Measurements from ENCODE around the gene DHRS4L2. TPM values are rescaled to one million over a fixed set of nuclear protein-coding genes. Genes with fewer than 3 reads are reported as not detected.
"Not testable (repeated sequence)": the region's sequence is repeated elsewhere in the genome, so short reads cannot be mapped to it uniquely, and the experiment has no call there.

DHRS4L2 gene
- total RNA-seq, 1 donor from 2014 or later = 8.7 TPM

GRCh38 chr14:24019944-24020343 is 31.2 kb downstream of the DHRS4L2 start:
- not testable (repeated sequence) for DNase-seq

DNA sequence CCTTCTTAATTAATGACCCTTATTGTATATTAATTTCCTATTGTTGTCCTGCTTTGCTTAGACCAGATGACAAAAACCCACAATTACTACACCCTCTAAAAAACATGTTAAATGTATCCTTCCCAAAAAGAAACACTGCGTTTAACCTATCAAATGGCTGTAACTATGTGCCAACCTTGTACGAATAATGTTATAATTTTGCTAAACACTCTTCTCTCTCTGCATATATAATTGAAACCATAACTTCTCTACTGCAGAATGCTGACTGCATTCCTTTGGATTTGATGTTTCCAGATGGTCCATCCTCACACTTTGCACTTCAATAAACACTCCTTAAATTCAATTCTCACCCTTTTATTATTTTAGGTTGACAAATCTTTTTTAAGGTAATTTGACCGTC is 31.8 kb downstream of the DHRS4L2 start:
- peak; percentile 52 for DNase-seq

DNA sequence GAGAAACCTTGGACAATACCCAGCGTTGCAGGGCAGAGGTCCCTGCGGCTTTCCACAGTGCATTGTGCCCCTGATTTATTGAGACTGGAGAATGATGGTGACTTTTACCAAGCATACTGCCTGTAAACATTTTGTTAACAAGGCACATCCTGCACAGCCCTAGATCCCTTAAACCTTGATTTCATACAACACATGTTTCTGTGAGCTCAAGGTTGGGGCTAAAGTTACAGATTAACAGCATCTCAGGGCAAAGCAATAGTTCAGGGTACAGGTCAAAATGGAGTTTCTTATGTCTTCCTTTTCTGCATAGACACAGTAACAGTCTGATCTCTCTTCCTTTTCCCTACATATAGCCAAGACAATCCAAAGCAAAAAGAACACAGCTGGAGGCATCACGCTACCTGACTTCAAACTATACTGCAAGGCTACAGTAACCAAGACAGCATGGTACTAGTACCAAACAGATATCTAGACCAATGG is 36.2 kb downstream of the DHRS4L2 start:
- DNase-seq = not testable (repeated sequence)

- DNase-seq = not testable (repeated sequence)
Measured at GRCh38 chr14:24029687-24030086, 41.0 kb downstream of the DHRS4L2 start.

DNA sequence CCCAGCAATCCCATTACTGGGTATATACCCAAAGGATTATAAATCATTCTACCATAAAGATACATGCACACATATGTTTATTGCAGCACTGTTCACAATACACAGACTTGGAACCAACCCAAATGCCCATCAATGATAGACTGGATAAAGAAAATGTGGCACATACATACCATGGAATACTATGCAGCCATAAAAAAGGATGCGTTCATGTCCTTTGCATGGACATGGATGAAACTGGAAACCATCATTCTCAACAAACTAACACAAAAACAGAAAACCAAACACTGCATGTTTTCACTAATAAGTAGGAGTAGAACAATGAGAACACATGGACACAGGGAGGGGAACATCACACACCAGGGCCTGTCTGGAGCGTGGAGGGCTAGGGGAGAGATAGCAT is 42.6 kb downstream of the DHRS4L2 start:
- DNase-seq = not testable (repeated sequence)

- DNase-seq = no peak
Measured at GRCh38 chr14:24032727-24033418, 44.1 kb downstream of the DHRS4L2 start.

DNA sequence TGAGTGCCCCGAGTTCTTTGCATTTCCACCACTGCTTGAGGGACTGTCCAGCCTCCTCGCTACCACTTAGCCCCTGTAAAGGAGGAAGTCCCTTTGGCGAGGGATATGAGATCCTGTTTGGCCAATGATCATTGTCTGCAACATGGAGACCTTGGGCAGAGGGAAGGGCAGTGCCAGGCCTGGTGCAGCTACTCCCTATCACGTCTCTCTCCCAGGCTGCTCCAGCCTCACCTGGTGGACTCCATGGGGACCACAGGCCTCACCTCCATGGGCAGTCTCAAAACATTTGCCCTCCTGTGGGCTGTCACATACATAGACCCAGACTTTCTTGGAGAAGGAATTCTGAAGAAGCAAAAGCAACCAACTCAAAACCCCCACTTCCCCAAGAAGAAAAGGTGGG is 47.0 kb downstream of the DHRS4L2 start:
- not testable (repeated sequence) for DNase-seq

DNA sequence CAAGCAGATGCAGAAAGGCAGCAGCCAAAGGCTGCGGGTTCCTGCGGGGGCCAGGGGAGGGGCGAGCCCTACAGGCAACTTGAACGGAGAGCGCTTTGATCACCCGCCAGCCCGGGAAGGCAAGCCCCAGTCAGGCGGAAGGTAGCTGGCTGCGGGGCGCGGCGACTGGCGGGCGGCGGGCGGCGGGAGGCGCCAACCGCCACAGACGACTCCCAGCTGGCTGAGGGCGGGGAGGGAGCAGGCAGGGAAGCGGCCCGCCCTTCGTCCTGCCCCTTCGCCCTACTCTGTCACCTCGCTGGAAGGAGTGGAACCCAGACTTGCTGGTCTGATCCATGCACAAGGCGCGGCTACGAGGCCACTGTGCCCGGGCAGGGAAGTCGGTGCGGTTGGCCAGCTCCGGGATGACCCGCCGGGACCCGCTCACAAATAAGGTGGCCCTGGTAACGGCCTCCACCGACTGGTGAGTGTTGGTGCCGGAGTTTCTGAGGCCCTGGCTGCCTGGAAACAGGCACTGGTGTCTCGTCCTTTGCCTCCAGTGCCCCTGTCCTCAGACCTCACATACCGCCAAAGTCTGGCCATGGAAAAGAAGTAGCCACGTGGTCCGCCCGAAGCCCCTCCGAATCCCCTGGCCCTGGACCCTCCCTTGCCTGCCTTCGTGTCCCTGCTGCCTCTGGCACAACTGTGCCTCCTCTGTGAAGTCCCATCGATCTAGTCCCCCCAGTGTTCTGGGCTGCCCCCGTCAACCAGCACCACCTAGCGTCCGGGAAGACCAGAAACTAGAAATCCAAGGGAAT is 47.6 kb downstream of the DHRS4L2 start:
- DNase-seq = peak; percentile 70

- DNase-seq = not testable (repeated sequence)
Measured at GRCh38 chr14:24036963-24037657, 48.4 kb downstream of the DHRS4L2 start.

DNA sequence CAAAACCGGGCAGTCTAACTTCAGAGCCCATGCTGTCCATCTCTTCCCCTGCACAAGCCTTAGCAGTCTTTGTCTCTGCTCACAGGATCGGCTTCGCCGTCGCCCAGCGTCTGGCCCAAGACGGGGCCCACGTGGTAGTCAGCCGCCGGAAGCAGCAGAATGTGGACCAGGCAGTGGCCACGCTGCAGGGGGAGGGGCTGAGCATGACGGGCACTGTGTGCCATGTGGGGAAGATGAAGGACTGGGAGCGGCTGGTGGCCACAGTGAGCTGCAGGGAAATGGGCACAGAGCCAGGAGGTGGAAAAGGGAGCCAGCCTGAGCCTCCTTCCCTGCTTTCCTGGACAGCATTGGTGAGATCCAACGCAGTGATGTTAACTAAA is 48.9 kb downstream of the DHRS4L2 start:
- DNase-seq = no peak

- no peak for DNase-seq
Measured at GRCh38 chr14:24038686-24039085, 50.0 kb downstream of the DHRS4L2 start.

DNA sequence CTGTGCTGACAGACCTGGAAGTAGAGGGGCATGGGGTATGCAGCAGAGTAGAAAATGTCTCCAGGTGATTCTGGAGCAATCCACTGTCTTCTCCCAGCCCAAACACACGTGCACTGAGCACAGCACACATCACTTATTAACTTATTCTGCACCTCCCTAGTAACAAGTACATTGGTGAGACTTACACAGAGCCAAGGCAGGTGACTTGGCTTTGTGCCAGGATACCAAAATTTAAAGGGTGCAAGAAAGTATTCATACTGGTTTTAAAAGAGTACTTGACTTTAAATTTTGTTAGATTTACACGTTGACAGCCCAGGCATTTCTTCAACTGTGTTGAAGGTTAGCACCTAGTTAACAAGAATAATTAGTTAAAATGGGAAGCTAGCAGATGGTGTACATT is 52.0 kb downstream of the DHRS4L2 start:
- no peak for DNase-seq

DNA sequence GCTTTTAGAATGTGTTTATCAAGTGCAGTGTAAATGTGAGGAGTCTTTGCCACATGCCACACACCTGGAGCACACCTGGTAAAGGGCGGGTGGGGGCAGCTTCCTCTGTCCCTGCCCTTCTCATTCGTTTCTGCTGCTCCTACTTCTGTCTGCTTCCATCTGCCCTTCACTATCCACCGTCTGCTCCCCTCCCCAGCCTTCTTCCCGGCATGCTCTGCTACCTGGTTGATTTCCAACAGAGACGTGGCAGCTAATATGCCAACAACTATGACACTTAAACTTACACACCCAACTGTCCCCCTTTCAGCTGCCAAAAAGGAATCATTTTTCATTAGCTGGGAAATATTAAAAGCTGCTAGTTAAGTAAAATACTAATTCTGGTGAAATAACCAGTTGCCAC is 54.0 kb downstream of the DHRS4L2 start:
- no peak for DNase-seq

- DNase-seq = not testable (repeated sequence)
Measured at GRCh38 chr14:24049002-24049401, 60.3 kb downstream of the DHRS4L2 start.

GRCh38 chr14:24050753-24051152 is 62.0 kb downstream of the DHRS4L2 start:
- DNase-seq = not testable (repeated sequence)

GRCh38 chr14:24051176-24051788 is 62.6 kb downstream of the DHRS4L2 start:
- DNase-seq = no peak

GRCh38 chr14:24051789-24052655 is 63.3 kb downstream of the DHRS4L2 start, which contains the start of gene CARMIL3:
Gene CARMIL3, plus strand, starts transcription at chr14:24052009. Its CDS starts 145 bp downstream, at chr14:24052154.
- no peak for DNase-seq

GRCh38 chr14:24052656-24053547 is 64.2 kb downstream of the DHRS4L2 start:
- no peak for DNase-seq

DNA sequence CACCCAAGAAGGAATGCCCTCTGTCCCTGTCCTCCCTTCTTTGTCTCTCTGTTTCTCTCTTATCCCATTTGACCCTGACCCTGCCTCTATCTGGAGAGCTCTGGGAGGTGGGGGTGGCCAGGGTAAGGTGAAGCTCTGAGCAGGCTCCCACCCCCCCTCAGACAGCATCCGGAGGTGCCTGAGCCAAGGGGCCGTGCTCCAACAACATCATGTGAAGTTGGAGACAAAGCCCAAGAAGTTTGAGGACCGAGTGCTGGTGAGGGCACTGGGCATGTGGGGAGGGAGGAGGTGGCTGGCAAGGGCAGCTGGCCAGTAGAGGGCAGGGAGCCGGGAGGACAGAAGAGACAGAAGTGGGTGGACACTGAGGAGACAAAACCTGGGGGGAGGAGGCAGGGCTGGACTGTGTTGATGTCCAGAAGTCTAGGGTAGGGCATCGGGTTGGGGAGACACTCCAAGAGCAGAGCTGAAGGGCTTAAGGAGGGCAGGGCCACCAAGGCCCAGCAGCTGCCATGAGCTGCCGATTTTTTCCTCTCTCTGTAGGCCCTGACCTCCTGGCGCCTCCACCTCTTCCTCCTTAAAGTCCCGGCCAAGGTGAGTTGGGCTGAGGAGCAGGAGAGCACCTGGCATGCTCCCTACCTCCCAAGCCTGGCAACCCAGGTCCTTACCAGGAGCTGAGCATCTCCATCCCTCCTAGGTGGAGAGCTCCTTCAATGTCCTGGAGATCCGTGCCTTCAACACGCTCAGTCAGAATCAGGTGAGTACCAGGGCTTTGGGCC is 65.0 kb downstream of the DHRS4L2 start:
- DNase-seq = no peak

GRCh38 chr14:24054324-24054641 is 65.6 kb downstream of the DHRS4L2 start:
- no peak for DNase-seq
